A204.1 (cell line): ENCODE results near the gene ELP6.

Experiments used
- FAIRE-seq: peaks from 2 replicates; lab custom pipeline; 2012; peaks lifted over from hg19 to GRCh38; lab: Jason Lieb, UNC

The ELP6 gene

GRCh38 chr3:47513125-47513929, at the start of gene ELP6:
Gene ELP6 (minus strand): TSS chr3:47513712. CDS start chr3:47513590, 122 bp downstream.
- FAIRE-seq: peak; percentile 91

DNA sequence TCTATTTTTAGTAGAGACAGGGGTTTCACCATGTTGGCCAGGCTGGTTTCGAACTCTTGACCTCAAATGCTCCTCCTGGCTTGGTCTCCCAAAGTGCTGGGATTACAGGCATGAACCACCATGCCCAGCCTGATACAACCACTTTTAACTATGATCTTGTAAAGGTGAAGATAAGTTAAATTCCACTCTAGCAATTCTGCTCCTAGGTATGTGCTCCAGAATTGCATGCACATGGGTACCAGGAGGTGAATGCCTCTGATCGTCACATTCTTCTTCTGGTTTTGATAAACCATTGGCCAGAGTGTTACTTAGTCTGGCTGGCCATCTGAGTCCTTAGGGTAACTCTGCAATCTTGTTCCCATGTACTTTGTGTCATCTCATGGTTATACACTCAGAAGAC, 42.8 kb upstream of the ELP6 start:
- no peak for FAIRE-seq

DNA sequence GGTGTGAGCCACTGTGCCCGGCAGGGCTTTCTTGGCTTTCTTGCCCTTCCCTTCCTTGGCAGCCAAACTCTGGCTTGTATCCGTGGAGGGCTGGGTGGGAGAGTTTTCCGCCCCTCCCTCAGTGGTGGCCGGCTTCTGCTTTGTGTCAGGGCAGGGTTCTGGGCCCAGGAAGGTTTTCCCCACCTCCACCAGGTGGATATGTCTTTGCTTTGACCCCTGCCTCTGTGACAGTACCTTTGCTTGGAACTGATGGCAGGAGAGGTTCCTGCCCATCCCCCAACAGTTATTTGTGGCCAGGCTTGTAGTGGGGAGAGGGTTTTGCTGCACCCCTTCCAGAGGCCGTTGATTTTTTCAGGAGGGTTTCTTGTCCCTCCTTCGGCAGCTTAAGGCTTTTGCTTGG, 40.8 kb upstream of the ELP6 start:
- no peak for FAIRE-seq

GRCh38 chr3:47553407-47553806, 39.9 kb upstream of the ELP6 start:
- FAIRE-seq: no peak

GRCh38 chr3:47542471-47543173, 29.1 kb upstream of the ELP6 start:
- FAIRE-seq: no peak

GRCh38 chr3:47541583-47542108, 28.1 kb upstream of the ELP6 start:
- no peak for FAIRE-seq

DNA sequence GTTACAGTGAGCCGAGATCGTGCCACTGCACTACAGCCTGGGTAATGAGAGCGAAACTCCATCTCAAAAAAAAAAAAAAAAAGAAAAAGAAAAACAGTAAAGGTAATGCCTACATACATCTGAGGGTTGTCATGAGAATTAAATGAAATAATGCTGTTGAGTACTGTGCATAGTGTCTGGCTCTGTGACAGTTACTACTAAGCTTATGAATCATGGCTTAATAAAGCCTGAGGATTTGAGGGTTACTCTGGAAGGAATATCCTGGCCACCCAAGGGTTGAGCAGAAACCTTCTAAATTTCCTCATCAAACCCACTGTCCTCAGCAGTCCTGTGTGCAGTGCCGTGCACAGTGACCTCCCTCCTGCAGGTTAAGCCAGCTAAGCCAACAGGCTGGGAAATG, 26.8 kb upstream of the ELP6 start:
- FAIRE-seq: no peak

GRCh38 chr3:47536967-47537366, 23.5 kb upstream of the ELP6 start:
- FAIRE-seq: no peak

- FAIRE-seq: no peak
Observed at GRCh38 chr3:47536221-47536891, 22.8 kb upstream of the ELP6 start.

- FAIRE-seq: no peak
Observed at GRCh38 chr3:47533996-47534454, 20.5 kb upstream of the ELP6 start.

DNA sequence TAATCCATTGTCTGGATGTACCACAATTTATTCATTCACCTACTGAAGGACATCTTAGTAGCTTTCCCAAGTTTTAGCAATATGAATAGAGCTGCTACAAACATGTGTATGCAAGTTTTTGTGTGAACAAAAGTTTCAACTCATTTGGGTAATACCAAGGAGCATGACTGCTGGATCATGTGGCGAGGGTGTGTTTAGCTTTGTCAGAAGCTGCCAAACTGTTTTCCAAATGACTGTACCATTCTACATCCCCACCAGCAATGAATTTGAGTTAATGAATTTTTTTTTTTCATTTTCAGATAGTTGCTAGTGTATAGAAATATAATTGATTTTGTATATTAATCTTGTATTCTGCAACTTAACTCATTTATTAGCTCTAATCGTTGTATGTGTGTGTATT, 20.0 kb upstream of the ELP6 start:
- FAIRE-seq: no peak

- no peak for FAIRE-seq
Observed at GRCh38 chr3:47527952-47528725, 14.6 kb upstream of the ELP6 start.

DNA sequence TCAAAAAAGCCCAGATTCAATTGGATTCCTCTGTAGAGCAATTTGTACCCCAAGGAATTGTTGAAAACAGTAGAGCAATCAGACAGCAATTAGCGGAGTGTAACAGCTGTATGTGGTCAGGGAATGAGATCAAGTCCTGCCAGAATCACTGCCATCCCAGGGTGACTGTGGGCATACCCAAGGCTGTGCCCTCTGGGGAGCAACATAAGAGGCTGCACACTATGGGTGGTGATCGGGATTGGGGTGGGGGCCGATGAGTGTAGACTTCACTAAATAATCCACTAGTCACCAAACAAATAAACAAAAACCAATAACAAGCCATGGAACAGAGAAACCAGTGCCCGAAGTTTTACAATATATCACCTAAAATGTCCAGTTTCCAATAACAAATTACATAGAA, 12.1 kb upstream of the ELP6 start:
- FAIRE-seq: no peak

DNA sequence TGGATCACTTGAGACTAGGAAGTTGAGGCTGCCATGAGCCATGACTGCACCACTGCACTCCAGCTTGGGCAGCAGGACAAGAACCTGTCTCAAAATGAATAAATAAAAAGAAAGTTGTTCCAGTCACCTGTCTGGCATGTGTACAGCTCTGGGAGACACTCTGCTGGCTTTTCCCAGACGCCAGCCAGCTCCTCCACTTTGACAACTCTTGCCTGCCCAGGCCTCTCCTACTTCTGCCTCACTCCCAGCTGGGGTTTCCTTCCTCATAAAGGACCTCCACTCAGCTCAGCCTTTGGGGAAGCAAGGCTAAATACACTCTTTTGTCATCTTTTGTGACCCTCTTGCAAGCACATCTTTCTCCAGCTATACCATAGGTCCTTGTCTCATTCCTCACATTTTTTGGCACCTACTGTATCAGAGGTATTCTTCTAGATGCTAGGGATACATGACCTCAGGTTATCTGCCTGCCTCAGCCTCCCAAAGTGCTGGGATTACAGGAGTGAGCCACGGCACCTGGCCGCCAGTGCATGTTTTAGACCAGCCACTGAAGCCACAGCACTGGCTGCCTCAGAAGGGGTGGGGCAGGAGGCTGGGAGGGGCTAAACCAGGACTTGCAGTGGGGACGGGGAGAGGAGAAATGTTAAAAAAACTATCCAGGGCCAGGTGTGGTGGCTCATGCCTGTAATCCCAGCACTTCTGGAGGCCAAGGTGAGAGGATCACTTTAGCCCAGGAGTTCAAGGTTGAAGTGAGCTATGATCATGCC, 10.0 kb upstream of the ELP6 start:
- FAIRE-seq: no peak

GRCh38 chr3:47522082-47522987, 8.8 kb upstream of the ELP6 start:
- peak; percentile 65 for FAIRE-seq

GRCh38 chr3:47520756-47521155, 7.2 kb upstream of the ELP6 start:
- no peak for FAIRE-seq

GRCh38 chr3:47517937-47518336, 4.4 kb upstream of the ELP6 start:
- FAIRE-seq: no peak

- no peak for FAIRE-seq
Observed at GRCh38 chr3:47515864-47516319, 2.4 kb upstream of the ELP6 start.

- no peak for FAIRE-seq
Observed at GRCh38 chr3:47515100-47515499, 1.6 kb upstream of the ELP6 start.
